ENCODE data around the gene WDR90.
"Not testable (repeated sequence)": the region's sequence is repeated elsewhere in the genome, so short reads cannot be mapped to it uniquely, and the experiment has no call there.

Gene WDR90

GRCh38 chr16:677316-678190 lies 28.4 kb downstream of the WDR90 start:
- DNase-seq, result no peak

GRCh38 chr16:678209-678857 lies 29.2 kb downstream of the WDR90 start:
- no peak for DNase-seq

GRCh38 chr16:678858-679813 lies 30.0 kb downstream of the WDR90 start:
- DNase-seq, result peak; percentile 45

GRCh38 chr16:679814-680624 lies 30.9 kb downstream of the WDR90 start, which contains the start of gene STUB1:
Gene STUB1, plus strand, starts transcription at chr16:680410. Its CDS starts 116 bp downstream, at chr16:680526.
- peak; percentile 80 for DNase-seq

GRCh38 chr16:680625-680945 lies 31.4 kb downstream of the WDR90 start:
- DNase-seq, result no peak

- no peak for DNase-seq
Observed at GRCh38 chr16:680967-681745, 32.0 kb downstream of the WDR90 start.

- DNase-seq, result no peak
Observed at GRCh38 chr16:681746-682427, 32.7 kb downstream of the WDR90 start.

GRCh38 chr16:682493-683395 lies 33.6 kb downstream of the WDR90 start:
- DNase-seq, result no peak

GRCh38 chr16:683396-684070 lies 34.4 kb downstream of the WDR90 start:
- no peak for DNase-seq

GRCh38 chr16:684071-684794 lies 35.1 kb downstream of the WDR90 start, which contains the start of gene JMJD8:
Gene JMJD8, minus strand, starts transcription at chr16:684334. Its CDS starts 15 bp downstream, at chr16:684319.
- DNase-seq, result peak; percentile 87

GRCh38 chr16:684961-685696 lies 36.0 kb downstream of the WDR90 start:
- DNase-seq, result no peak

GRCh38 chr16:685967-686366 lies 36.8 kb downstream of the WDR90 start:
- no peak for DNase-seq

- no peak for DNase-seq
Observed at GRCh38 chr16:686459-687260, 37.5 kb downstream of the WDR90 start.

GRCh38 chr16:687499-687898 lies 38.3 kb downstream of the WDR90 start:
- no peak for DNase-seq

GRCh38 chr16:689175-689897 lies 40.2 kb downstream of the WDR90 start:
- no peak for DNase-seq

- DNase-seq, result not testable (repeated sequence)
Observed at GRCh38 chr16:691242-691641, 42.1 kb downstream of the WDR90 start.

Data from GDM1 (cell line).